ENCODE measurements around the gene BIK.
A peak's percentile ranks its signal among the peaks of the same experiment; 100 is the strongest.

BIK gene

DNA sequence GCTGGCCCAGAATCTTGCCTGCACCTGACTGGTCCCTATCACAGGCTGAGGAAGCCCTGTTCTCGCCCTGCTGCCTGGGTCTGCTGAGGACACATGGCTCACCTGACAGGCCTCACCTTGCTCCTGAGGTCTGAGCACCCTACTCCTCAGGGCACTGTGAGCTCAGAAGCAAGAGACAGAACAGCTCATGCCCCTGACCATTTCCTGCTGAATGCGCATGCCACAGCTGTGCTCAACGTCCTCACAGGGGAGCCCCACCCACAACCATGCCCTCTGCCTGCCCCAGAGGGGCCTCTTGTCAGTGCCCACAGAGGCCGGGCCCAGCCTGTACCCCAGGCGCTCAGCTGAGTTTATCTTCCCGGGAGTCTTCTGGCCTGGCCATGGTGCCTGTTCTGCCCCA lies 38.0 kb downstream of the BIK start:
- TF ChIP-seq, protein P1, sequence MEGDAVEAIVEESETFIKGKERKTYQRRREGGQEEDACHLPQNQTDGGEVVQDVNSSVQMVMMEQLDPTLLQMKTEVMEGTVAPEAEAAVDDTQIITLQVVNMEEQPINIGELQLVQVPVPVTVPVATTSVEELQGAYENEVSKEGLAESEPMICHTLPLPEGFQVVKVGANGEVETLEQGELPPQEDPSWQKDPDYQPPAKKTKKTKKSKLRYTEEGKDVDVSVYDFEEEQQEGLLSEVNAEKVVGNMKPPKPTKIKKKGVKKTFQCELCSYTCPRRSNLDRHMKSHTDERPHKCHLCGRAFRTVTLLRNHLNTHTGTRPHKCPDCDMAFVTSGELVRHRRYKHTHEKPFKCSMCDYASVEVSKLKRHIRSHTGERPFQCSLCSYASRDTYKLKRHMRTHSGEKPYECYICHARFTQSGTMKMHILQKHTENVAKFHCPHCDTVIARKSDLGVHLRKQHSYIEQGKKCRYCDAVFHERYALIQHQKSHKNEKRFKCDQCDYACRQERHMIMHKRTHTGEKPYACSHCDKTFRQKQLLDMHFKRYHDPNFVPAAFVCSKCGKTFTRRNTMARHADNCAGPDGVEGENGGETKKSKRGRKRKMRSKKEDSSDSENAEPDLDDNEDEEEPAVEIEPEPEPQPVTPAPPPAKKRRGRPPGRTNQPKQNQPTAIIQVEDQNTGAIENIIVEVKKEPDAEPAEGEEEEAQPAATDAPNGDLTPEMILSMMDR (conservative IDR thresholded peaks at IDR 0.05; ENCODE audit: low read length) = no peak
- no peak overlapping the region for H3K4me3 ChIP-seq (ENCODE audit: low read length)
- DNase-seq (ENCODE audit: low read depth) = no peak

DNA sequence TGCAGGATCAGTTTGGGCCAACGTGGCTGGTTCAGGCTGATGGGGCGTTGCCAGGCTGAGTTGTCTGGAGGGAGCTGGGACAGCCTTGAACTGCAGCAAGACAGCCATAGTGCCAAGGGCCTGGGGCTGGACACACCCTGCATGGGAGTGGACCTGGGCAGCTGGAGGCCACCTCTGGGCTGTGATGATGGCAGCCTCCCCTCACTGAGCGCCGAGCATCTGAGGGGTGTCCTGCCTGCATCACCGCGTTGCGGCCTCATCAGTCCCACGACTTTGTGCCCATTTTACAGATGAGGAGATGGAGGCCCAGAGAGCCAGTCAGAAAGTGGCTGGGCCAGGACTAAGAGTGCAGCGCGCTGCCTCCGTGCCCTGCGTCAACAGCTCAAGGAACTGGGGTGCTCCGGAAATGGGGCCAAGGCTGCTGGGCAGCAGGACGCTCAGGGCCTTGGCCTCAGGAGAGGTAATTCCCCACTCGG lies 40.2 kb downstream of the BIK start:
- DNase-seq (ENCODE audit: low read depth) = no peak
- H3K4me3 ChIP-seq (ENCODE audit: low read length) = peak overlapping the region; percentile 83
- TF ChIP-seq, protein P1 (conservative IDR thresholded peaks at IDR 0.05; ENCODE audit: low read length) = no peak

DNA sequence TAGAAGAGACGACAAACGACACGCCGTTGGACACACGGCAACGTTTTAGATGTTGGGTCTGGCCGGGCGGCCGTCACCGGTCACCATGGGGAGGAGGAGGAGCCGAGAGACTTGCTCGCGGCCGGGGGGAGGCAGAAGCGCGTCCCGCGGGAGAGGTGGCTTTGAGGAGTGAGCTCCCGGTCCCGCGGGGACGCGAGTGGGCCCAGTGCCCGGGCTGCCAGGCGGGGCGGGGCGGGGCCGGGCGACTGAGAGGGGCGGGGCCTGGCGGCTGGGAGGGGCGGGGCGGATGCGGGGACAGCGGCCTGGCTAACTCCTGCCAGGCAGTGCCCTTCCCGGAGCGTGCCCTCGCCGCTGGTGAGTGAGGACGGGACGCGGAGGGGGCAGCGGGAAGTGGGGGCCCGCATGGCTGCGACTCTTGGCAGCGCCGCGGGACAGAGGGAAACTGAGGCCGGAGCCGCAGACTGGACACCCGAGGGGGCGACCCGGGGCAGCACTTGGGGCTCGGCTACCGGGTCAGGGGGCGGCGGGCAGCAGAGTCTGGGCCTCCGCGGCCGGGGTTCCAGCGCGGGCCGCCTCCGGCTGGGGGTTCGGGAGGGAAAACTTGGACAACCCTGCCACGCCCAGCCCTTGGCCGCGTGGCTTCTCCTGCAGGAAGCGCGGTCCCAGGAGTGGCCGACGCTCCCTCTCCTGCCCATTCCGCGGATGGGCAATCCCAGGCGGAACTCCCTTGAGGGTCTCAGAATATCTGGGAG lies 40.9 kb downstream of the BIK start, which contains the start of gene TSPO:
Gene TSPO, plus strand, starts transcription at position 309 of the 752 bp plus-strand sequence. CDS start 7,680 bp downstream, outside the sequence.
- DNase-seq (ENCODE audit: low read depth) = peak; percentile 62
- H3K4me3 ChIP-seq (ENCODE audit: low read length) = peak within 1 kb of the TSS; percentile 83
- TF ChIP-seq, protein P1 (conservative IDR thresholded peaks at IDR 0.05; ENCODE audit: low read length) = no peak

DNA sequence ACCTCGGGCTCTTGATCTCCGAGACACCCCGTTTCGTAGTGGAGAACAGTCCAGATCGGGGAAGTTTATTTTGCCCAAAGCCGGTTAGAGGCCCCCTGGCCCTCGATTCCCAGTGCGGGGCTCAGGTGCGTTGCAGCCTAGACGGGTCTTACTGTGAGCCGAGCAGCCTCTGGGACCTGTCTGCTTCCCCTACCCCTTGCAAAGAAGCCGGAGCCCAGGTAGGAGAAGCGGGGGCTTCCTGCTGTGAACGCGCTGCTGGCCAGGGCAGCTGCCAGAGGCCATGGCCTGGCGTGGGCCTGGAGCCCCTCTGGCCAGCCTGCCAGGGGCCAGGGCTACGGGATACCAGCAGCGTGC lies 41.4 kb downstream of the BIK start:
- peak overlapping the region; percentile 83 for H3K4me3 ChIP-seq (ENCODE audit: low read length)
- TF ChIP-seq, protein P1 (conservative IDR thresholded peaks at IDR 0.05; ENCODE audit: low read length) = no peak
- DNase-seq (ENCODE audit: low read depth) = no peak

DNA sequence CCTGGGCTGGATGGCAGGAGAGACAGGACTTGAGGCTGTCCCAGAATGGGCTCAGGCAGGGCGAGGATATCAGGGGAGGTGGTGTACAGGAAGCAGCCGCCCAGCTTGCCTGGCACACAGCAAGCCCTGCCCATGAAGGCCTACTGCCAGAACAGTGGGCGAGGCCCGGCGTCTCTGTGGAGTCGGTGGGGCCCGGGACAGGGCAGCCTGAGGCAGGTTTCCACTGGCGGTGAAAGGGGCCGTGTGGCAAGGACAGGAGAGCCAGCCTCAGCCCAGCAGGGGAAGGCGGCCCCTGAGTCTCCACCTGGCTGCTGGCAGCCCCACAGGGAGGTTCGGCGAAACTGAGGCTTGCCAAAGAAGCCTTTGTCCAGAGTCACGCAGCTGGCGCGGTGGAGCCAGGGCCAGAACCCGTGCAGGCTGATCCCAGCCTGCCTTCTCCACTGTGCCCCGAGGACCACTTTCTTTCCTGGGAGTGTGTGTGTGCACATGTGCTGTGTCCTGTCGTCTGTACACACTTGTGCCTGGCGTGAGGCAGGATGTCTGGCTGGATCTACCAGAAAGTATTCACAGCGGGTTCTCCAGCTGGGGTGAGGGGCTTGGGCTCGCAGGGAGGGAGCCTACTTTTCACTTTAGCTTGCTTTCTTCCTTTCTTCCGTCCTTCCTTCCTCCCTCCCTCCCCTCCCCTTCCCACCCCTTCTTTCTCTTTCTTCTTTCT lies 42.0 kb downstream of the BIK start:
- TF ChIP-seq, protein P1 (conservative IDR thresholded peaks at IDR 0.05; ENCODE audit: low read length) = no peak
- DNase-seq (ENCODE audit: low read depth) = peak; percentile 66
- H3K4me3 ChIP-seq (ENCODE audit: low read length) = peak overlapping the region; percentile 83

DNA sequence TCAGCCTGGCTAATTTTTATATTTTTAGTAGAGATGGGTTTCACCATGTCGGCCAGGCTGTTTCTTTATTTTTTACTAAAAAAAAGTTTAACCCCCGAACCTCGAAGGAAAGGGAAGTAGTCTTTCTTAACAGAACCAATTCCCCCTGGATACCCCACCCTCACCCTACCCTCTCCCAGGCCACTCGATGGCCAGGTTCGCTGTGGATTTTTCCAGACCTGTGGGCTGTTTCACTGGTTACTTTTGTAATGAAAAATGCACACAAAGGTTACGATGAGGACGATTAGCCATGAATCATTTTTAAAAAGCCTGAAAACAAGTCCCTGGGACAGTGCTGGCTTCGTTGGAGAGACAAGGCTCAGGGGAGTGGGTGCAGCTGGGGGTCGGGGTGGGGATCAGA lies 43.3 kb downstream of the BIK start:
- H3K4me3 ChIP-seq (ENCODE audit: low read length) = peak overlapping the region; percentile 26
- DNase-seq (ENCODE audit: low read depth) = no peak
- TF ChIP-seq, protein P1 (conservative IDR thresholded peaks at IDR 0.05; ENCODE audit: low read length) = no peak

All from AG10803 (cell line).